HG02571 (cell line): ENCODE measurements around the gene ATP13A3.

Experiments
- ATAC-seq: cut with Tn5 transposase; IDR thresholded peaks from one replicate; pipeline ENCODE4 v1.9.1; 2021; ENCODE audit warnings: mild to moderate bottlenecking, moderate library complexity; ENCODE audit not compliant: unreplicated experiment

ATP13A3 gene

GRCh38 chr3:194396539-194396858 is 90.3 kb downstream of the ATP13A3 start:
- no peak for ATAC-seq

GRCh38 chr3:194395778-194396538 is 90.8 kb downstream of the ATP13A3 start:
- no peak for ATAC-seq

DNA sequence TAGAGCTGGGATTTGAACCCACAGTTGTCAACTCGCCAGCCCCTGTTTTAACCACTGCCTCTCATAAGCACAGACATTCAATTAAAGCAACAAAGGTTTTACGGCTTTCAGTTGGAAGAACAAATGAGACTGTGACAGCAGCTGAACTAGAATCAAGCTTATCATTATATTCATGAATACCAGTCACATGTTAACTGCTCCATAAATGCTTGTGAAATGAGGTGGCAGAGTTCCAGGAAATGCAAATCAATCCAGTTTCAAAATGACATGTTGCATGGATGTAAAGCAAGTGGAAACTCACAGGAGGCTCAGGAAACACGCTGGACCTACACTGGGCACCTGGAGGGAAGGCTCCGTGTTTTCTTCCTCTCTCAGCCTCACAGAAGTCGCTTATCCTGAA is 91.6 kb downstream of the ATP13A3 start:
- no peak for ATAC-seq

- ATAC-seq, result no peak
These were observed 94.2 kb downstream of the ATP13A3 start for GRCh38 chr3:194392576-194392975.

GRCh38 chr3:194390835-194391234 is 96.0 kb downstream of the ATP13A3 start:
- no peak for ATAC-seq

DNA sequence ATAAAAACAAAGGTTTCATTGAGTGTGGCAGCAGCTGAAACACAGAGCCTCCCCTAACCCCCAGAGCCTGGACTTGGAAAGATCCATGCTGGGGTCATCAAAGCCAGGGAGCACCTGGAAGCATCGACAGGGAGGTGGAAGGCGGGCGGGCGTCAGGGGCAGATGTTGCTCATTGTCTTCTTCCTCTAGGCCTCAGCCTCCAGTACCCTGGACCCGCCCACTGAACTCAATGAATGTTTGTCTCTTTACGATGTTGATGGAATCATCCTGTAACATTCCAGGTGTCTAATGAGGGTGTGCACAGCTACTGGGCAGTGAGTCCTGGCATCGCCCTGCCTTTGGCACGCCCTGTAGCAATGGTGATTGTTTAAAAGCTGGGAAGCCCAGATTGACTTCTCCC is 97.5 kb downstream of the ATP13A3 start:
- no peak for ATAC-seq

DNA sequence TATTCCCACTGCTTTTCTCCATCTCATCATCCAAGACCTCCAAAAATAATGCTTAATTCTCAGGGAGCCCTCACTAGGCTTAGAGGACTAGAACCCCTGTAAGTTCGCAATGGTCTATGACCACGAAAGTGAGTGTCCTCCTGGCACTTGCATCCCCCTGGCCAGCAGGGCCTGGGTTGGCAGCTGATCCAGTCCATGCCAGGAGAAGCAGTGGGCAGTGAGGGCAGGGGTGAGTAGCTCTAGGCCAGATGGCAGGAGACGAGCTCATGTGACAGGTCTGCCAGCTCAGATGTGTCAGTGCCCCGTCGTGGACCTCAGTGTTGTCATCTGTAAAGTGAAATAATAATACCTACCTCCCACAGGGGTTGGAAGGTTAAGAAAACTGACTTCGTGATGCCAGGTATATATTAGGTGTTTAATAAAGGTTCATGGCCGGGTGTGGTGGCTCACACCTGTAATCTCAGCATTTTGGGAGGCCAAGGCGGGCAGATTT is 98.8 kb downstream of the ATP13A3 start:
- ATAC-seq, result no peak

GRCh38 chr3:194387276-194387675 is 99.5 kb downstream of the ATP13A3 start:
- ATAC-seq, result no peak

DNA sequence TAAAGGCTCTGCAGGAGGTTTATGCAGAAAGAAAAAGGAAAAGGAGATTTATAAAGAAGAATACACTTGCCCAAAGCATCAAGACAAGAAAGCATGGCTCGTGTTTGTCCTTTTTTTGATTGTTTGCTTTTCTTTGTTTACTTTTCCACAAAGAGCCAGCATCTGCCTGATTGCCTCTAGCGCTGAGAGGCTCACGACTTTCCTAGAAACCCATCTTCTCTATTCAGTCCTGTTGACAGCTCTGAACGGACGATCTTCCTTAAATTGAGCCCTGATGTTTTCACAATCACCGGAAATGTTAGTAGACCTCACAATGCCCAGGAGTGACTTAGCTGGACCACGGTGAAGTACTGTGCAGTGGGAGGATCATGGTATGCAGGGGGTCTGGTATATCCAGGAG is 100.2 kb downstream of the ATP13A3 start:
- no peak for ATAC-seq

- no peak for ATAC-seq
These were observed 100.7 kb downstream of the ATP13A3 start for GRCh38 chr3:194386066-194386465.

DNA sequence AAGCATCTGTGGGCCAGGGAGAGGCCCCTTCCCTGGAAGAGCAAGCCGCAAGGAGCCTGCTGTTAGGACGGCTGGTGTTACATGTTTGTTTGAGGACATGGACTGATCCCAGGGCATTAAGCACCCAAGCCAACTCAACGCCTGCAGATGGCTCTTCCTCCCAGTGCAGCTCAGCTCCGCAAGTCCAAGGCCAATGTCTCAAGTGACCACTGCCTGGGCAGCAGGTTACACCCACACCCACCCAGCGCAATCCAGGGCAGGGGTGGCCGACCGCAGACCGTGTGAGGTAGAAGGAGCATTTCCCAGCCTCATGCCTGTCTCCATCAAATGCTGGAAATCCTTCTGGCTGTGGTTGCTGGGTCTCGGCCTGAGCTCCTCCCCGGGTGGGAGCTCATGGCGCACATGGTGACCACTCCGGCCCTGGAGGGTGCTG is 102.2 kb downstream of the ATP13A3 start:
- ATAC-seq, result no peak

DNA sequence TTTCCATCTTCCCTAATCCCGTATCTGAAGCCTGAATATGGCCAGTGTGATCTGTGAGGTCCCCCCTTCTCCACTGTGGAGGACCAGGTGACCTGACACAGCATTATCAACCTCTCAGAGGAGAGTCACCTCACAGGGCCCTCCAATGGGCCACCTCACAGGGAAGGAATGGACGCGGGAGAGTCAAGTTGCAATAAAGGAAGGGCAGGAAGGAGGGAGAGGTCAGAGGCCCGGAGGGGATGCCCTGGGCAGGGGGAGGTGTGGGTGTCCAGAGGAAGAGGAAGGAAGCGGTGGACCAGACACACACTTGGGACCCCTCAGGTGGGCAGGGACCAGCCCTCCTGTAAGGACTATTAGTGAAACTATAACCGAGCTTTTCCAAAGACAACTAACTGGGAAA is 102.6 kb downstream of the ATP13A3 start:
- no peak for ATAC-seq

DNA sequence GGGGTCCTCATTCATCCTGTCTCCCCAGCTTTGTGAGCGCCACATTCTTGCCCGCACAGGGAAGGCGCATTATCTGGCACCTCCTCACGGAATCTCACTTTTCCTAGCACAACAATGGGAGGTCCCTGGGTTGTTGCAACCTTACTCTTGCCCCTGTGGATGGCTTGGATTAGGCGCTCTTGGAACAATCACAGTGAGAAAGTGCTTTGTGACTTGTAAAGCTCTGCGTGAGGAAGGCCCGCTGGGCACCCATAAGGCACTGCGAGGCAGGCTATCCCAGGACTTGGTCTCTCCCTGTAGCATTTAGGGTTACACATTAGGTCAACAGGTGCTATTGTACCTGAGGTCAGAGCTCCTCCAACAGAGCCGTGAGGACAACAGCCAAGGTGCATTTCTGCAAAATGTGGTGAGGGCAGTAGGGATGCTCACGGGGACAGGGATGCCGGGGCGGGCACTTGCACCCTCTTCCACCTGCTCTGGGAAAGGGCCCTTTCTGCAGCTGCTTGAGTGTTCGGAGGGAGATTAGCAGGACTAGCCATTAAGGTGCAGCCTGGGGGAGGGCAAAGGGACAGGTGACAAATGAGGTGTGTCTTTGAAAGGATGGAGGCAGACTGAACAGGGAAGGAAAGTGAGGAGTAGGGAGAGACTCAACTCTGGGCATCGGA is 103.4 kb downstream of the ATP13A3 start:
- no peak for ATAC-seq

- ATAC-seq, result no peak
These were observed 103.9 kb downstream of the ATP13A3 start for GRCh38 chr3:194382892-194383223.

DNA sequence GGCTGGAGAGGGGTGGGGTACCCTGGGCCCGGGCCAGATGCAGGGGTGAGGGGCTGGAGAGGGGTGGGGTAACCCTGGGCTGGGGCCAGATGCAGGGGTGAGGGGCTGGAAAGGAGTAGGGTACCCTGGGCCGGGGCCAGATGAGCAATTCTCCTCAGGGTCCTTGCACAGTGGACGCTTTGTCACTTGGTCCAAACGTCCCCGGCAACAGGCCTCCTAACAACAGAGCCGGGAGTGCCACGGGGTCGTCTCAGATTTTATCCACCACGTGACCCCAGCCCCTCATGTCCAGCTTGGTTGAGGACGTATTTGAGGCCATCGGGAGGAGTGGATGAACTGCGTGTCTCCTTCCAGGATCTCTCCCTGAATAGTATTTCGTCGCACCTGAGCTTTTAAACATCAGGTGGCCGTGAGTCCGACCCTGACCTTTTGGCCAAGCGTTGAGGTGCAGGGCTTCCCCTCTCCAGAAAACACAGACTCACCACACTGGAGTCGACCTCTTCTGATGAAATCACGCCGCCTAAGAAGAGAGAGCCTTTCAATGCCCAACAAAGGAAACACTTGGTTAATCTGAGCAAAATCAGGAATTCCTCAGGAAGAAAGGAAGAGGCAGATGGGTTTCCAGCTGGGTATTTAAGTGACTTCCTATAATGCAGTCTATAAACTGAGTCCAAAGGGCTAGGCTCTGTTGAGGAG is 104.5 kb downstream of the ATP13A3 start:
- no peak for ATAC-seq

GRCh38 chr3:194381460-194381875 is 105.3 kb downstream of the ATP13A3 start:
- no peak for ATAC-seq

DNA sequence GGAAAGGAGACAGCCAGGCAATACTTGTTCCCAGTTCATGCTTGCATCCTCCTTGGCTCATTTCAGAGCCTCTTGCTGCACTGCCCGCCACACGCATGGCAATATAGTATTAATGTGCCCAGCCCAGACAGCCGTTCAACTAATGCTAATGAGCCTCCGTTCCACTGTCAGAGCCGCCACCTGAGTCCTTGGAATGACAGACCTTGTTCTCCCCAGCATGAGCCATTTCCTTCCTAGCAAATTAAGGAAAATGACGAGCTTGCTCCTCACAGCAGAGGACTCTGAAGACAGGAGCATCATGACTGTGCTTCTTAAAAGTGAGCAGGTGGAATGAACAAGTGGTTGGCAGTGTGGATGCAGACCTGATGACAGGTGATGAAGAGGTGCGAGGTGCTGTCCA is 106.5 kb downstream of the ATP13A3 start:
- no peak for ATAC-seq

- ATAC-seq, result no peak
These were observed 107.2 kb downstream of the ATP13A3 start for GRCh38 chr3:194379651-194380050.

GRCh38 chr3:194379231-194379630 is 107.6 kb downstream of the ATP13A3 start:
- no peak for ATAC-seq

- ATAC-seq, result no peak
These were observed 109.1 kb downstream of the ATP13A3 start for GRCh38 chr3:194377708-194378107.

DNA sequence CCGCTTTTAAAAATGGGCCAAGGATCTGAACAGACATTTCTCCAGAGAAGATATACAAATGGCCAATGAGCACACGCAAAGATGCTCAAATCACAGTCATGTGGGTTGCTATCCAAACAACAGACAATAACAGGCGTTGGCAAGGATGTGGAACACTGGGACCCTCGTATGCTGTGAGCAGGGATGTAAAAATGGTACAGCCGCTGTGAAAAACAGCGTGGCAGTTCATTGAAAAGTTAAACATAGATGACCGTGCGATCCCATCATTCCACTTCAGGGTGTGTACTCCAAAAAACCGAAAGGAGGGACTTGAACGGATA is 110.6 kb downstream of the ATP13A3 start:
- no peak for ATAC-seq
